Occipital lobe (tissue), 2 donors: ENCODE measurements around the gene FUT6. TPM values are rescaled to one million over a fixed set of nuclear protein-coding genes. Genes with fewer than 3 reads are reported as not detected.

ENCODE experiments used
- DNase-seq: peaks from one replicate; lab custom pipeline; 2025; lab: John Stamatoyannopoulos, UW
- total RNA-seq: library from RNA; depleted of rRNA; stranded (reverse); fragments of >200 nt; gene quantifications from one replicate; pipeline ENCODE4 v1.2.3, GENCODE V29; 2014

FUT6 gene
- total RNA-seq, 1 donor from 2014 or later: not detected

GRCh38 chr19:5805462-5806132 is 33.9 kb downstream of the FUT6 start:
- no peak for DNase-seq

DNA sequence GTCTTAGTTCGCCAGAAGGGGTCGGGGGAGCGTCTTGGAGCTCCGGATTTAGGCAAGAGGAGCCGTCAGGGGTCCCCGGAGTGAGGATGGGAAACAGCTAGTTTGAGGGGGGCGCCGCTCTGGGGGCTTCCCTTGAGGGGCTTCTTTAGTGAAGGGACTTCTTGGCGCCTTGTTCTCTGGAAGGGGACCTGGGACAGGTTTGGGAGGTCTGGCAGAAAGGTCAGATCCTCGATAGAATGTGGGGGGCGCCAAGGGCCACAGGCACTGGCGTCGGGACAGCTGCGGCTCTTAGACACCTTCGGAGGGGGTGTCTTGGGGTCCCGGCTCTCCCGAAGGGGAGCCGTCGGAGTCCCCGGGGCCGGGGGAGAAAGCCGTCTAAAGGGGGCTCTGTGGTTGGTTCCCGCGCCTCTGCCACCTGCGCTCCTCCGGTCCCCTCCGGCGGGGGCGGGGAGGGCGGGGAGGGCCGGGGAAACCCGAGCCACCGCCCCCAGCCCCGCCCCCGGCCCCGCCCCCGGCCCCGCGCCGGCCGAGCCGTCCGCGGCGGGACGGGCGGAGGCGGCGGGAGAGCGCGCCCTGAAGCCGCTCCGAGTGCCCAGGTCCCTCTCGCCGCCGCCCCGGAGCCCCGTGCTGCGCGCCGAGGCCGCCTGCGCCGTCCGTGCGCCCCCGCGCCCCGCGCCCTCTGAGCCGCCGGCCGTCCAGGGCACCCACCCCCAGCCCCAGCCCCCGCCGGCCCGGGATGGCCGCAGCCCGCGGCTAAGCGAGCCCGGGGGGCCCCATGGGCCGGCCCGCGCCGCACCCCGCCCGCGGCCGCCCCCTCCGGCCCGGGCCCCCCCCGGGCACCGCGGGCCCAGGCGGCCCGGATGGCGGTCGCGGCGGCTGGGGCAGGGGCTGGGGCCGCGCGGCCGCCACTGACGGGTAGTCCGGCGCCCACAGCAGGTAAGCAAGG is 34.7 kb downstream of the FUT6 start, which contains the start of gene NRTN:
Gene NRTN (plus strand): TSS at position 552 of the 946 bp plus-strand sequence. CDS start 19,099 bp downstream, outside the sequence.
- DNase-seq: no peak

DNA sequence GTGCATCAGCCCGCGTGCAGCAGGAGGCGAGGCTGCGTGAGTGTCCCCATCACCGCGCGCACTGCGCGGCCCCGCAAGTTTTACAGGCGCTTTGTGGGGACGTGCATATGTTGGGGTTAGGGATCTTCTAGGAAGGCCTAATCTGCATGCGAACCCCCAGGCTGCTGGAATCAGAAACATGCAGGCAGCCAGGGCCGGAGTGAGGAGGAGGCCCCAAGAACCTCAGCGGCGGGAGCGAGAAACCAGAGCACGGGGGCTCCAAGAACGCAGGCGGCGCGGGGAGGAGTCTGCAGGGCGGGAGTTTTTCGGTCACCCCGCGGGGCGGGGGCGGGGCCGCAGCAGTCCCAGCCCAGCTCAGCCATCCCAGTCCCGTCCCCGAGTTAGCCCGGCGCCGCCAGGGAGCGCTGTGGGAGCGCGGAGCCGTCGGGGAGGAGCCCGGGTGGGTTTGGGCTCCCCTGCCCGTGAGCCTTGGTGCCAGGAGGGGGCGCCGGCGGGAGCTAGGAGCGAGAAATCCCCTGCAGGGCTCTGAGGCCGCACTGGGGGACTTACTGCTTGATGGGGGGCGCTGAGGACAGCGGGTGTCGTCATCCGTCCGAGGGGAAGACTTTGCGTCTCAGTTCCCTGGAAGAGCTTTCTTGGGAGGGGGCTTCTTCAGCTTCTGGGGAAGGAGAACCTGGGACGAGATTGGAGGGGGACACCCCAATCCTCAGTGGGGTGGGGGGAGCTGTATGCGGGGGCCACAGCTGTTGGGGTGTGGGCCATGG is 35.6 kb downstream of the FUT6 start:
- DNase-seq: no peak

GRCh38 chr19:5803441-5803751 is 36.1 kb downstream of the FUT6 start:
- DNase-seq: no peak

- DNase-seq: no peak
Measured at GRCh38 chr19:5801796-5802619, 37.5 kb downstream of the FUT6 start.

DNA sequence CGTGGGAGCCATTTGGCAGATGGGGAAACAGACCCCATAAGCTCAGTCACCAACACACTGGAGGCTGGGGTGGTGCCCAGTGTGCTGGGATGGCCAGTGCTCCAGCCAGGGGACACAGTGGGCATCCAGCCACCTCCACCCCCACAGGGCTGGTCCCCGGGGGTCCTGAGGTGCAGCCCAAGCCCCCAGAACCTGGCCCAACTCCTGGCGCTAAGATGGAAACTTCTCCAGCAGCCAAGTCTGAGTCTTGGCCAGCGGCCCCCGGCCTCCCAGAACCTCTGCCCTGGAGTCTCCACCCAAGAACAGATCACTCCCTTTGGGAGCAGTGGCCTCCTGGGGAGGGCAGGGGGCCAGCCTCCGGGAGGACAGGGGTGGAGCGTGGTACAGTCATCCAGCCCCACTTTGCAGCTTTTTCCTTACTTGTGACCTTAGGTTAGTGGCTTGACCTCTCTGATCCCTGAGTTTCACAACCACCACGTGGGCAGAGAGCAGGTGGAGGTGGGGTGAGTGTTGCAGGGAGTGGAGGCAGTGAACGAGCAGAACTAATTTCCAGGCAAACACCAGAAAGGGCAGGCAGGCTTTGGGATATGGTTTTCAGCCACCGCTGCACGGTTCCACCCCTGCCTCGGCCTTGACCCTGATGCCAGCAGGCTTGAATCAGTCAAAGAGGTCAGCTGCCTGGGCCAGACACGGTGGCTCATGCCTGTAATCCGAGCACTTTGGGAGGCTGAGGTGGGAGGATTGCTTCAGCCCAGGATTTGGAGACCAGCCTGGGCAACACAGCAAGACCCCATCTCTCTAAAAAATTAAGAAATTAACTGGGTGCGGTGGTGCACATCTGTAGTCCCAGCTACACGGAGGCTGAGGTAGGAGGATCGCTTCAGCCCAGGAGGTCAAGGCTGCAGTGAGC is 38.9 kb downstream of the FUT6 start:
- DNase-seq: no peak

DNA sequence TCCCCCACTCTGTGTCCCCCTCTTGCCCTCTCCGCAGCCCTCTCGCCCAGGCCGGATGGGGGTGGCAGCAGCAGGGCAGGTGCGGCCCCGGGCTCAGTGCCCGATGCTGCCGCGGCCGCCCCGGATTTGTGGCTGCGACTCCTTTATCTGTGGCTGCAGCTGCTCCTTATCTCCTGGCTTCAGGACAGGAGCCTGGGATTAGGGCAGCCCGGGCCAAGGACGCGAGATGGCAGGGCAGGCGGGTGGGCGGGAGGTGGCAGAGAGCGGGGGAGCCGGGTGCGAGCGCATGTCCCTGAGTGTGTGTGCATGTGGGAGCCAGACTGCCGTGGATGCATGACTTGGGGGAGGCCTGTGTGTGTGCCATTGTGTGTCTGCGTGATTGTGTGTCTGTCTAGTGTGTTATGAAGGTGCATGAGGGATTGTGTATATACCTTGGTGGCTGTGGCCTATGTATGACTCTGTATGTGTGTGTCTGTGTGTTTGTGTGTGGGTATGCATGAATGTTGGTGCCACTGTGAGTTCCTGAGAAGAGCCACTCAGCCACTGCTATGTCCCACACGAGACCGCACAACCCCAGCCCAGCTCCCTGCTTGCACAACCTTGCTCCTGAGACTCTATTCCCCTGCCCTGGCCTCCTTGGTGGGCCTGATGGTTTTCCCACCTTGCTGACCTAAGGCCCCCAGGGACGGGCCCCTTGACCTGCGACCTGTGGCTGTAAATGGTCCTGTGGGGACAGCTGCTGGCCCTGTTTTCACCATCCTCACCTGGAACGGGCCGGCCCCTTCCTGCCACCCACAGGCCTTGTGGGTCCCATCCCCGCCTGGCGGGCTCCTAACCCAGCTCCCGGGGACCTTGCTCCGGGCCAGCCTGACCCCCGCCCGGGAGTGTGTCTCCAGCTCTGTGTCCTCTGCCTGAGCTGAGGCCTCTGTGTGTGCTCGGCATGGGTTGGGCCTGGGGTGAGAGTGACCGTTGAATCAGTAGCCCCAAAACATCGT is 40.0 kb downstream of the FUT6 start:
- DNase-seq: no peak

DNA sequence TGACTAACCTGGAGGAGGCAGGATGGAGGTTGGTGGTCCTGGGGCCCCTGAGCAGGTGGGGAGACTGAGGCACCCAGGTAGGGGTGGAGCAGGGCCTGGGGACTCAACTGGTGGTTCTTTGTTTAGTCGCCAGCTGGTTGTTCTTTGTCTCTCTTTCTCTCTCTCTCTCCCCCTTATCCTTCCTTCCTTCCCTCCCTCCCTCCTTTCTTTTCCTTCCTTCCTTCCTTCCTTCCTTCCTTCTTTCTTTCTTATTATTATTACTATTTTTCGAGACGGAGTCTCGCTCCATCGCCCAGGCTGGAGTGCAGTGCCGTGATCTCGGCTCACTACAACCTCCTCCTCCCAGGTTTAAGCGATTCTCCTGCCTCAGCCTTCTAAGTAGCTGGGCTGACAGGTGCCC is 41.3 kb downstream of the FUT6 start:
- DNase-seq: no peak

DNA sequence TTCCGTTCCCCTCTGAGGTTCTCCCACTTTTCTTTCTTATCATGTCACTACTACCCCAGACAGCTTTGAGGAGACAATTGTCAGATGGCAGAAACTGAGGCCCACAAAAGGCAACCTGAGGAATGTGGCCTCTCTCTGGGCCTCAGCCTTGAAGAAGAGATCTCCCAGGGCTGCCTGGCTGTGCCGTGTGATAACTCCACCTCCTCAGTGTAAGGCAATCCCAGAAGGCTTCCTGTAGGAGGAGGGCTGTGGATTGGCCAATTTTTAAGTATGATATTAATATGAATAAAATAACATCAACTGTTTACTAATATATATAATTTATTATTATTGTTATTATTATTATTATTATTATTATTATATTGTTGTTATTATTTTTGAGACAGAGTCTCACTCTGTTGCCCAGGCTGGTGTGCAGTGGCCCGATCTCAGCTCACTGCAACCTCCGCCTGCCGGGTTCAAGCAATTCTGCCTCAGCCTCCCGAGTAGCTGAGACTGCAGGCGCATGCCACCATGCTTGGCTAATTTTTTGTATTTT is 44.1 kb downstream of the FUT6 start:
- no peak for DNase-seq

- DNase-seq: no peak
Measured at GRCh38 chr19:5793188-5793587, 46.3 kb downstream of the FUT6 start.

GRCh38 chr19:5792224-5792623 is 47.3 kb downstream of the FUT6 start:
- no peak for DNase-seq

DNA sequence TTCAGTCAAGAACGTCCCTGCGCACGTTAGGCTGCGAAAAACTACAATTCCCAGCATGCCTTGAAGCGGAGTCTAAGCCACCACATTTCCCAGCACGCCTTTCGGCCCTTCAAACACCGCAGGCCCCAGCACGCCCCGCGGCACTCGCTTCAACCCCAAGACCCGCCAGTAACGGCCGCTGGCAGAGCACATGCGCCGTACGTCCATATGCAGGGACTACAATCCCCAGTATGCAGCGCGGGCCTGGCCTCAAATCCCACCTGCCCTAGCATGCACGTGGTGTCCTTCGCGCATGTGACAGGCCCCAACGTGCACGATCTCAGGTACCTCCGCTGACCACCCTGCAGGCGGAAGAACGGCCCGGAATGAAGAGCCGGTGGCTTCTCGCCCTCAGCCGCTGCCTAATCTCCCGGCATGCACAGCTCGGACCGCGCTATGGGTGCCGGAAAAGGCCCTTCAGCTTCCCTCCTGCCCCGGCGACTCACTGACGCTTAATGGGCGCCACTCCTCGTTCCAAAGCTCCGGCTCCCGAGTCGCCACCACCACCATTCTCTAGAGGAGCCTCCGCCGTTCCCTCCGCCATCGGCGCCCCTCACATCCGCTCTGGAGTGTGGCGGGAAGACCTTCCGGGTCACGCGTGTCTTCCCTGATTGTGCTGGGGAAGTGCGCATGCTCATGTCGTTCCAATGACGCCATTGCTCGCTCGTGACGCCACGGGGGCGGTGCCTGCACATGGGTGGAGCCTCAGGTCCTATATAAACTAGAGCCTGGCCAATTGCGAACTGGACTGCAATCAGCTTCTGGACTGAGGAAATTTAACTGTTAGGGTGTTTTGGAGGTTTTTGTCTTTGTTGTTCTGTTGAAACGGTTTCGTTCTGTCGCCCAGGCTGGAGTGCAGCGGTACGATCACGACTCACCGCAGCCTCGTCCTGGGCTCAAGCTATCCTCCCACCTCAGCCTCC is 48.7 kb downstream of the FUT6 start, which contains the start of gene DUS3L:
Gene DUS3L (minus strand): TSS at position 605 of the 962 bp plus-strand sequence. CDS start 22 bp downstream, at position 583.
- peak; percentile 95 for DNase-seq

DNA sequence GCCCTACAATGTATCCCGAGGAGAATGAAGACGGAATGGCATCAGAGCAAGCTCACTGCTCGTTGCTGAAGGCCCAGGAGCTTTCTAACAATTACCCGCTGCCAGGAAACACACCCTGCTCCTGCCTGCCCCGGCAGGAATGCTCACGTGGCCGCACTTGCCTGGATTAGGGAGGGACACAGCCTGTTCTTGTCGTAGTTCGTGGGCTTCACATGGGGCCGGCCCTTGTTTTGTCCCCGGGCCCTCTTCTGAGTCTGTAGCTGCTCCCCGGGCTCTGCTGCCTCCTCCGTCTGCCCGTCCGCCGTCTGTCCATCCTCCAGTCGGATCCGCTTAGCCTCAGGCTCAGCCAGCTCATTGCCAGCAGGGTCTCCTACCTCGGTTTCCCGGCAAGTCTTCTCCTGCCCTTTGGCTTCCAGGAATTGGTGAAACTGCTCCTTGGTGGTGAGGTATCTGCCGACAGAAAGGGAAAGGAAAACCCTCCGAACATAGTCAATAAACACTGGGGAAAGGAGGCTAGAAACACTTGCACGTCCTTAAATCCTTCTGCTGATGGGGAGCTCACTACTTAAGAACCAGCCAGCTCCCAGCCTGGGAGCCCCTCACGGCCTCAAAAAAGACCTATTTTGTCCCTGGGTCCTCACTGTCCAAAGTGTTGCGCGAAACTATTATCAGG is 49.5 kb downstream of the FUT6 start:
- no peak for DNase-seq

- DNase-seq: no peak
Measured at GRCh38 chr19:5789351-5789761, 50.1 kb downstream of the FUT6 start.

DNA sequence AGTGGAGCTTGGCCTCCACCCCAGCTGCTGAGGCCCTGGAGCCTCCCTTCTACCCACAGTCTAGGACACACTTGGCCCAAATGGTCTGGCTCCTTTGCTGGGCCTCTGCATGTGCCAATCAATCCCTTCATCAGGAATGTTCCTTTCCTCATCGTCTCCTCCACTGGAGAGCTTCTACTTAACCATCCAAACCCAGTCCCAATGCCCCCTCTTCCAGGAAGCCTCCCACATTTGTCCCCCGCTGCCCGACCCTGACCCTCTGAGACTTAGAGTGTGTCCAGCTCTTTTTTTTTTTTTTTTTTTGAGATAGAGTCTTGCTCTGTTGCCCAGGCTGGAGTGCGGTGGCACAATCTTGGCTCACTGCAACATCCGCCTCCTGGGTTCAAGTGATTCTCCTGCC is 51.1 kb downstream of the FUT6 start:
- no peak for DNase-seq

- no peak for DNase-seq
Measured at GRCh38 chr19:5787409-5788182, 51.9 kb downstream of the FUT6 start.
